Mesendoderm (in vitro differentiated cells): ENCODE results near the gene LPAR1.

ENCODE experiments used
- DNase-seq: peaks from one replicate; pipeline ENCODE4 v3.0.0; 2013
- H2AK5ac ChIP-seq: 2 replicates; pipeline ENCODE4 v1.6.1; 2013; ENCODE audit warnings: low read length, inconsistent platforms
- H2BK120ac ChIP-seq: 2 replicates; pipeline ENCODE4 v1.6.1; 2013; ENCODE audit warnings: low read depth, mild to moderate bottlenecking, low read length, moderate library complexity, mixed read lengths
- H2BK15ac ChIP-seq: replicated peaks from 2 replicates; pipeline ENCODE4 v1.6.1; 2013; ENCODE audit warnings: low read depth, mild to moderate bottlenecking, moderate library complexity
- H2BK5ac ChIP-seq: 2 replicates; pipeline ENCODE4 v1.6.1; 2013; ENCODE audit warnings: low read length, inconsistent platforms
- H3K18ac ChIP-seq: 2 replicates; pipeline ENCODE4 v1.6.1; 2013; ENCODE audit warnings: mild to moderate bottlenecking, low read length, mixed read lengths
- H3K23ac ChIP-seq: one replicate; pipeline ENCODE4 v1.6.1; 2013; ENCODE audit warnings: low read length
- H3K27ac ChIP-seq: 2 replicates; pipeline ENCODE4 v1.5.1; 2013; ENCODE audit warnings: low read depth, mild to moderate bottlenecking, inconsistent platforms, low read length, moderate library complexity
- H3K27me3 ChIP-seq: 2 replicates; pipeline ENCODE4 v1.6.1; 2013; ENCODE audit warnings: low read length, control low read depth, mild to moderate bottlenecking, inconsistent platforms; ENCODE audit not compliant: insufficient read depth, poor library complexity
- H3K36me3 ChIP-seq: 2 replicates; pipeline ENCODE4 v1.6.1; 2013; ENCODE audit warnings: low read length, inconsistent platforms; ENCODE audit not compliant: control insufficient read depth, insufficient read depth
- H3K4ac ChIP-seq: one replicate; pipeline ENCODE4 v1.6.1; 2013; ENCODE audit warnings: low read depth, mild to moderate bottlenecking, low read length, moderate library complexity
- H3K4me1 ChIP-seq: 2 replicates; pipeline ENCODE4 v1.6.1; 2013; ENCODE audit warnings: low read depth, low read length, inconsistent platforms; ENCODE audit not compliant: control insufficient read depth
- H3K4me2 ChIP-seq: 2 replicates; pipeline ENCODE4 v1.6.1; 2013; ENCODE audit warnings: low read length
- H3K4me3 ChIP-seq: 2 replicates; pipeline ENCODE4 v1.5.1; 2013; ENCODE audit warnings: mild to moderate bottlenecking, low read length
- H3K56ac ChIP-seq: one replicate; pipeline ENCODE4 v1.6.1; 2013; ENCODE audit warnings: low read length
- H3K79me1 ChIP-seq: 2 replicates; pipeline ENCODE4 v1.6.1; 2013; ENCODE audit warnings: low read length, inconsistent platforms
- H3K79me2 ChIP-seq: 2 replicates; pipeline ENCODE4 v1.6.1; 2013; ENCODE audit warnings: mild to moderate bottlenecking, low read length; ENCODE audit not compliant: control insufficient read depth, insufficient read depth
- H3K9ac ChIP-seq: 2 replicates; pipeline ENCODE4 v1.6.1; 2013; ENCODE audit warnings: low read length, inconsistent platforms
- H4K5ac ChIP-seq: one replicate; pipeline ENCODE4 v1.6.1; 2013; ENCODE audit warnings: low read length
- H4K8ac ChIP-seq: one replicate; pipeline ENCODE4 v1.6.1; 2013; ENCODE audit warnings: low read depth, mild to moderate bottlenecking, control low read depth, low read length, moderate library complexity
- WGBS: extraction: QIAGEN DNeasy Blood & Tissue Kit; methylation state at CpG from one replicate; pipeline ENCODE4 v1.1.7; 2013; ENCODE audit warnings: low lambda C conversion rate, missing lambda C conversion rate; ENCODE audit not compliant: insufficient coverage; ENCODE audit errors: extremely low coverage; 5-methylcytosine and 5-hydroxymethylcytosine counted together

LPAR1 gene

GRCh38 chr9:110919609-110920008 is 118.7 kb downstream of the LPAR1 start:
- no peaks in the 10 kb centered on the region for H3K79me2 ChIP-seq
- no peak overlapping the region for H2BK15ac ChIP-seq
- H4K8ac ChIP-seq, result no peak overlapping the region
- no peaks in the 10 kb centered on the region for H3K27me3 ChIP-seq
- no peak overlapping the region for H3K23ac ChIP-seq
- H3K79me1 ChIP-seq, result no peaks in the 10 kb centered on the region
- no peak overlapping the region for H3K18ac ChIP-seq
- no peak overlapping the region for H3K4me2 ChIP-seq
- no peaks in the 10 kb centered on the region for H3K4me1 ChIP-seq
- no peak overlapping the region for H3K56ac ChIP-seq
- H3K4me3 ChIP-seq, result no peak overlapping the region
- no peak overlapping the region for H2AK5ac ChIP-seq
- no peak overlapping the region for H3K9ac ChIP-seq
- no CpG with 5 or more reads among the region's 3 CpGs for WGBS
- H3K36me3 ChIP-seq, result no peaks in the 10 kb centered on the region
- no peak for DNase-seq
- no peak overlapping the region for H2BK120ac ChIP-seq
- no peak overlapping the region for H4K5ac ChIP-seq
- H3K27ac ChIP-seq, result no peak overlapping the region
- H2BK5ac ChIP-seq, result no peak overlapping the region
- H3K4ac ChIP-seq, result no peak overlapping the region

- Histone ChIP-seq H3K23ac (no peak overlapping the region), H3K36me3 (no peaks in the 10 kb centered on the region), H2BK5ac (no peak overlapping the region), H3K4ac (no peak overlapping the region), H2AK5ac (no peak overlapping the region), H3K4me3 (no peak overlapping the region), H3K4me2 (no peak overlapping the region), H2BK15ac (no peak overlapping the region), H3K27ac (no peak overlapping the region), H3K27me3 (no peaks in the 10 kb centered on the region), H3K4me1 (no peaks in the 10 kb centered on the region), H3K18ac (no peak overlapping the region), H3K79me2 (no peaks in the 10 kb centered on the region), H4K8ac (no peak overlapping the region), H3K79me1 (no peaks in the 10 kb centered on the region), H4K5ac (no peak overlapping the region), H2BK120ac (no peak overlapping the region), H3K56ac (no peak overlapping the region), H3K9ac (no peak overlapping the region)
- WGBS, result no CpG with 5 or more reads among the region's 3 CpGs
- no peak for DNase-seq
These were observed 119.2 kb downstream of the LPAR1 start for GRCh38 chr9:110919050-110919435.

- no peak overlapping the region for H3K23ac ChIP-seq
- no peak overlapping the region for H2BK15ac ChIP-seq
- no peaks in the 10 kb centered on the region for H3K4me1 ChIP-seq
- DNase-seq, result no peak
- H3K56ac ChIP-seq, result no peak overlapping the region
- no peak overlapping the region for H2BK120ac ChIP-seq
- no peak overlapping the region for H3K4ac ChIP-seq
- no peak overlapping the region for H4K5ac ChIP-seq
- H2AK5ac ChIP-seq, result no peak overlapping the region
- H3K79me2 ChIP-seq, result no peaks in the 10 kb centered on the region
- no peak overlapping the region for H2BK5ac ChIP-seq
- no CpG with 5 or more reads among the region's 1 CpG for WGBS
- no peak overlapping the region for H3K4me3 ChIP-seq
- no peak overlapping the region for H3K9ac ChIP-seq
- H3K18ac ChIP-seq, result no peak overlapping the region
- H3K27me3 ChIP-seq, result no peaks in the 10 kb centered on the region
- no peak overlapping the region for H3K4me2 ChIP-seq
- no peak overlapping the region for H3K27ac ChIP-seq
- no peaks in the 10 kb centered on the region for H3K36me3 ChIP-seq
- H4K8ac ChIP-seq, result no peak overlapping the region
- no peaks in the 10 kb centered on the region for H3K79me1 ChIP-seq
These were observed 119.8 kb downstream of the LPAR1 start for GRCh38 chr9:110918316-110919049.

GRCh38 chr9:110916403-110916802 is 121.9 kb downstream of the LPAR1 start:
- no CpG with 5 or more reads among the region's 2 CpGs for WGBS
- no peak overlapping the region for H2BK5ac ChIP-seq
- H3K4me2 ChIP-seq, result no peak overlapping the region
- no peak overlapping the region for H3K27ac ChIP-seq
- H2AK5ac ChIP-seq, result no peak overlapping the region
- H4K5ac ChIP-seq, result no peak overlapping the region
- no peaks in the 10 kb centered on the region for H3K4me1 ChIP-seq
- H3K9ac ChIP-seq, result no peak overlapping the region
- H3K79me1 ChIP-seq, result no peaks in the 10 kb centered on the region
- H3K4me3 ChIP-seq, result no peak overlapping the region
- H3K56ac ChIP-seq, result no peak overlapping the region
- no peak overlapping the region for H3K23ac ChIP-seq
- no peak overlapping the region for H2BK120ac ChIP-seq
- no peaks in the 10 kb centered on the region for H3K27me3 ChIP-seq
- H4K8ac ChIP-seq, result no peak overlapping the region
- no peak overlapping the region for H3K18ac ChIP-seq
- no peaks in the 10 kb centered on the region for H3K36me3 ChIP-seq
- no peaks in the 10 kb centered on the region for H3K79me2 ChIP-seq
- no peak overlapping the region for H3K4ac ChIP-seq
- DNase-seq, result no peak
- H2BK15ac ChIP-seq, result no peak overlapping the region

- no peak overlapping the region for H4K8ac ChIP-seq
- H2BK5ac ChIP-seq, result no peak overlapping the region
- no peak overlapping the region for H2BK15ac ChIP-seq
- DNase-seq, result no peak
- H2AK5ac ChIP-seq, result no peak overlapping the region
- H2BK120ac ChIP-seq, result no peak overlapping the region
- no peak overlapping the region for H3K9ac ChIP-seq
- WGBS, result no CpG with 5 or more reads among the region's 7 CpGs
- no peak overlapping the region for H3K23ac ChIP-seq
- H3K27ac ChIP-seq, result no peak overlapping the region
- no peak overlapping the region for H4K5ac ChIP-seq
- no peaks in the 10 kb centered on the region for H3K36me3 ChIP-seq
- no peak overlapping the region for H3K4ac ChIP-seq
- no peaks in the 10 kb centered on the region for H3K27me3 ChIP-seq
- H3K79me2 ChIP-seq, result no peaks in the 10 kb centered on the region
- no peaks in the 10 kb centered on the region for H3K4me1 ChIP-seq
- no peaks in the 10 kb centered on the region for H3K79me1 ChIP-seq
- H3K4me2 ChIP-seq, result no peak overlapping the region
- no peak overlapping the region for H3K56ac ChIP-seq
- H3K4me3 ChIP-seq, result no peak overlapping the region
- H3K18ac ChIP-seq, result no peak overlapping the region
These were observed 125.6 kb downstream of the LPAR1 start for GRCh38 chr9:110912419-110913291.
